IMR-90 (cell line): Measurements from ENCODE around the gene TIGD7.

Source experiments
- CHD1 ChIP-seq: IDR thresholded peaks from 2 replicates; pipeline ENCODE4 v1.6.1; 2012; ENCODE audit warnings: low read depth, low read length, improper control_type of control experiment
- MAFK ChIP-seq: IDR thresholded peaks from 2 replicates; pipeline ENCODE4 v1.6.1; 2012; ENCODE audit warnings: low read depth, low read length, improper control_type of control experiment
- MAZ ChIP-seq: IDR thresholded peaks from 2 replicates; pipeline ENCODE4 v1.6.1; 2012; ENCODE audit warnings: low read depth, mild to moderate bottlenecking, low read length, improper control_type of control experiment, moderate library complexity, borderline replicate concordance
- MXI1 ChIP-seq: IDR thresholded peaks from 2 replicates; pipeline ENCODE4 v1.6.1; 2012; ENCODE audit warnings: low read depth, mild to moderate bottlenecking, low read length, moderate library complexity, borderline replicate concordance
- POLR2A ChIP-seq: IDR thresholded peaks from 2 replicates; pipeline ENCODE4 v1.6.1; 2012; ENCODE audit warnings: mild to moderate bottlenecking, low read depth, low read length
- RFX5 ChIP-seq: IDR thresholded peaks from 2 replicates; pipeline ENCODE4 v1.8.0; 2012; ENCODE audit warnings: low read depth, mild to moderate bottlenecking, low read length, moderate library complexity
- SMC3 ChIP-seq: fragments of 150-350 bp; IDR thresholded peaks from 2 replicates; pipeline ENCODE4 v1.6.1; 2016; ENCODE audit warnings: low read depth, mild to moderate bottlenecking, antibody characterized with exemption, low read length, moderate library complexity
- TF ChIP-seq, protein P1 (sequence below): conservative IDR thresholded peaks from 2 replicates; pipeline ENCODE4 v1.5.1; 2012; ENCODE audit warnings: mild to moderate bottlenecking, low read depth, low read length, improper control_type of control experiment

DNA sequence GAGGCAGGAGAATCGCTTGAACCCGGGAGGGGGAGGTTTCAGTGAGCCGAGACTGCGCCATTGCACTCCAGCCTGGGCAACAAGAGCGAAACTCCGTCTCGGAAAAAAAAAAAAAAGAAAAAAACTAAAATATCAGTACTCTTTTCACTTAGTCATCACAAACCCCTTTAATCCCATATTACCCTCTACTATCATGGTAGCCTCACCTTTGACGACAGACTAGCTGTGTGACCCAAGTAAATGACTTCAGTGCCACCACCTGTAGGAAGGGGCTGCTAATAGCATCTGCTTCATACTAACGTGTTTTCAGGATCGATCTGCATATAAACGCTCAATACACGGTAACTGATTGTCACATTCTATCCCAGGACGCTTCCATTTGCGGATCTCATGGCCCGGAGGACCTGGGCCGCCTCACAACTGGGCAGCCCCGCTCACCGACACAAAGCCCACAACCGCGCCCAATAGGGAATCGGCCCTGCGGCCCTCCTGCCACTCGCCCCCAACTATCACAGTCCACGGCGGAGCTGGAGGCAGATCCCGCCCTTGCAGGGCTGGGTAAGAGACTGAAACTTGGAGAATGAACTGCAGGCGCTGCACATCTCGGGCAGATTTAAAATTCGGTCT lies 23.0 kb downstream of the TIGD7 start:
- TF ChIP-seq POLR2A (no peak), SMC3 (no peak), MAZ (no peak), CHD1 (no peak), MXI1 (no peak), RFX5 (no peak), MAFK (no peak)
- TF ChIP-seq, protein P1, sequence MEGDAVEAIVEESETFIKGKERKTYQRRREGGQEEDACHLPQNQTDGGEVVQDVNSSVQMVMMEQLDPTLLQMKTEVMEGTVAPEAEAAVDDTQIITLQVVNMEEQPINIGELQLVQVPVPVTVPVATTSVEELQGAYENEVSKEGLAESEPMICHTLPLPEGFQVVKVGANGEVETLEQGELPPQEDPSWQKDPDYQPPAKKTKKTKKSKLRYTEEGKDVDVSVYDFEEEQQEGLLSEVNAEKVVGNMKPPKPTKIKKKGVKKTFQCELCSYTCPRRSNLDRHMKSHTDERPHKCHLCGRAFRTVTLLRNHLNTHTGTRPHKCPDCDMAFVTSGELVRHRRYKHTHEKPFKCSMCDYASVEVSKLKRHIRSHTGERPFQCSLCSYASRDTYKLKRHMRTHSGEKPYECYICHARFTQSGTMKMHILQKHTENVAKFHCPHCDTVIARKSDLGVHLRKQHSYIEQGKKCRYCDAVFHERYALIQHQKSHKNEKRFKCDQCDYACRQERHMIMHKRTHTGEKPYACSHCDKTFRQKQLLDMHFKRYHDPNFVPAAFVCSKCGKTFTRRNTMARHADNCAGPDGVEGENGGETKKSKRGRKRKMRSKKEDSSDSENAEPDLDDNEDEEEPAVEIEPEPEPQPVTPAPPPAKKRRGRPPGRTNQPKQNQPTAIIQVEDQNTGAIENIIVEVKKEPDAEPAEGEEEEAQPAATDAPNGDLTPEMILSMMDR, result no peak
